HepG2 (cell line): ENCODE data around the gene USP34. TPM values are rescaled to one million over a fixed set of nuclear protein-coding genes. Genes with fewer than 3 reads are reported as not detected.

ENCODE experiments used
- ATAC-seq: fragments of 200-7000 bp; cut with Tn5 transposase; 3 replicates; pipeline ENCODE4 v1.9.1; 2020; ENCODE audit warnings: mild to moderate bottlenecking, moderate library complexity
- BruUV-seq: library from RNA; stranded (reverse); fragments of 400-500 nt; replicated peaks from 2 replicates; lab custom pipeline; 2021; lab: Mats Ljungman, UMichigan
- CTCF ChIA-PET: fragments of 300-600 bp; formaldehyde crosslinking; extraction: SDS; loops from one replicate; lab custom pipeline; 2021; ENCODE audit warnings: low total read pairs, inconsistent platforms, low intra/inter-chr PET ratio; lab: Yijun Ruan, JAX
- POLR2A ChIA-PET: fragments of 350-600 bp; sonication (Branson Sonifier 250); formaldehyde crosslinking; loops from one replicate; lab custom pipeline; 2020; ENCODE audit warnings: antibody characterized with exemption, inconsistent platforms; lab: Yijun Ruan, JAX
- DNase-seq: peaks from one replicate; pipeline ENCODE4 v3.0.0-alpha.2; 2015; ENCODE audit warnings: low spot score
- FAIRE-seq: peaks from 3 replicates; lab custom pipeline; 2011; peaks lifted over from hg19 to GRCh38; lab: Jason Lieb, UNC
- H2AFZ ChIP-seq: one replicate; pipeline ENCODE4 v1.6.1; 2011; ENCODE audit warnings: low read length, inconsistent platforms
- H3K27ac ChIP-seq: fragments of 300-600 bp; 3 replicates; pipeline ENCODE4 v1.8.0; 2011; ENCODE audit warnings: mixed run types, mild to moderate bottlenecking, mixed read lengths, low read length, inconsistent platforms; ENCODE audit not compliant: insufficient read depth; ENCODE audit errors: extremely low read length
- H3K27me3 ChIP-seq, 2 experiments: fragments of 200-600 bp in 1 of 2; 2 replicates in 1 of 2; 3 replicates in 1 of 2; pipeline versions ENCODE4 v1.6.0 to v1.8.0; 2011; ENCODE audit warnings: low read length in 2 of 2, mild to moderate bottlenecking in 2 of 2, moderate library complexity in 2 of 2, inconsistent platforms in 1 of 2; ENCODE audit not compliant: insufficient read depth in 2 of 2, control insufficient read depth in 1 of 2
- H3K36me3 ChIP-seq, 2 experiments: fragments of 200-600 bp in 1 of 2; replicated peaks in 1 of 2; 2 replicates in 1 of 2; 3 replicates in 1 of 2; pipeline versions ENCODE4 v1.5.1 to v1.8.0; 2011; ENCODE audit warnings: low read length in 2 of 2, inconsistent platforms in 1 of 2; ENCODE audit not compliant: insufficient read depth in 2 of 2, control insufficient read depth in 1 of 2
- H3K4me1 ChIP-seq: 2 replicates; pipeline ENCODE4 v1.5.1; 2012; ENCODE audit warnings: low read length, inconsistent platforms; ENCODE audit not compliant: insufficient read depth
- H3K4me2 ChIP-seq: 2 replicates; pipeline ENCODE4 v1.6.0; 2011; ENCODE audit warnings: low read depth, low read length, inconsistent platforms
- H3K4me3 ChIP-seq, 3 experiments: fragments of 200-600 bp in 1 of 3; sonication (generic), shearing (Covaris generic) in 1 of 3; replicated peaks in 1 of 3; 2 replicates each; pipeline ENCODE4 v1.5.1; 2011 to 2016; ENCODE audit warnings: low read length in 3 of 3, inconsistent platforms in 2 of 3, low read depth in 2 of 3, mild to moderate bottlenecking in 2 of 3, control low read depth in 1 of 3, mixed read lengths in 1 of 3; ENCODE audit not compliant: insufficient read depth in 1 of 3
- H3K79me2 ChIP-seq: one replicate; pipeline ENCODE4 v1.6.1; 2011; ENCODE audit warnings: low read length, inconsistent platforms; ENCODE audit not compliant: insufficient read depth
- H3K9ac ChIP-seq: 2 replicates; pipeline ENCODE4 v1.6.0; 2011; ENCODE audit warnings: mild to moderate bottlenecking, low read depth, low read length, inconsistent platforms; ENCODE audit not compliant: insufficient read depth
- H3K9me3 ChIP-seq: 2 replicates; pipeline ENCODE4 v1.5.1; 2012; ENCODE audit warnings: mild to moderate bottlenecking, low read length
- H4K20me1 ChIP-seq: 2 replicates; pipeline ENCODE4 v1.6.0; 2011; ENCODE audit warnings: inconsistent platforms, mild to moderate bottlenecking, low read length, moderate library complexity; ENCODE audit not compliant: insufficient read depth
- KLF6 ChIP-seq: IDR thresholded peaks from 2 replicates; pipeline ENCODE4 v1.8.0; 2016; ENCODE audit warnings: missing biosample characterization, missing genetic modification reagents
- SSRP1 ChIP-seq: IDR thresholded peaks from 2 replicates; pipeline ENCODE4 v1.6.1; 2016; ENCODE audit warnings: control low read depth
- ZNF672 ChIP-seq: sonication (generic); formaldehyde crosslinking; IDR thresholded peaks from 2 replicates; pipeline ENCODE4 v1.8.1; 2022; ENCODE audit warnings: missing genetic modification reagents
- WGBS: methylation state at CpG from one replicate; pipeline ENCODE4 v1.1.6; 2017; ENCODE audit warnings: low lambda C conversion rate; 5-methylcytosine and 5-hydroxymethylcytosine counted together
- in situ Hi-C: cut with HindIII; loops from 2 replicates; pipeline ENCODE4 v1.10.0; 2017; ENCODE audit warnings: low pct_unique_long_range_greater_than_20kb; ENCODE audit not compliant: extremely low pct_ligation_motif_present
- intact Hi-C: fragments of 100-400 bp; cut with micrococcal nuclease; formaldehyde crosslinking; loops from one replicate; pipeline ENCODE4 v1.10.0; 2022; ENCODE audit not compliant: unreplicated experiment
- polyA plus RNA-seq, 8 experiments: library from polyadenylated mRNA; depleted of rRNA in 3 of 8; stranded (reverse) in 7 of 8; unstranded in 1 of 8; fragments of >200 nt; fragmentation: Illumina TruSeq in 4 of 8; extraction: Trizol in 4 of 8; gene quantifications; 2 replicates each; pipeline versions ENCODE4 v1.2.1 to v1.2.3, GENCODE V29; 2011 to 2016; ENCODE audit warnings: low read depth in 4 of 8, missing spikeins in 1 of 8, mixed read lengths in 1 of 8; ENCODE audit not compliant: insufficient read depth in 1 of 8
- total RNA-seq, 5 experiments: library from RNA; depleted of rRNA; stranded (reverse); fragments of >200 nt; fragmentation: Illumina TruSeq; extraction: Trizol; gene quantifications; 2 replicates each; pipeline ENCODE4 v1.2.3, GENCODE V29; 2016; ENCODE audit warnings: low read depth in 1 of 5

USP34 gene
- total and polyA plus RNA-seq, 2 of the 13 experiments (the other 11 are each of a cell fraction or from before 2014, with no cell fraction given): 99.2 to 100 TPM

- H3K9me3 ChIP-seq: no peaks in the 10 kb centered on the region
- no peak for TF ChIP-seq KLF6 (CRISPR knock-in tag)
- H3K4me3 ChIP-seq: no peak overlapping the region
- H2AFZ ChIP-seq: no peak overlapping the region
- peaks cover 90% of the 10 kb centered on the region for H3K79me2 ChIP-seq
- ATAC-seq: no peak
- no peaks in the 10 kb centered on the region for H3K27me3 ChIP-seq
- BruUV-seq: no TSS peak
- in situ Hi-C loops: no loop called here
- peaks cover 18 to 80% of the 10 kb centered on the region in 2 experiments for H3K36me3 ChIP-seq
- peaks cover 8% of the 10 kb centered on the region; the same call in 1 of the 2 replicates for H4K20me1 ChIP-seq
- FAIRE-seq: no peak
- H3K9ac ChIP-seq: no peak overlapping the region
- no peak for DNase-seq
- ChIA-PET CTCF (no interaction called here), POLR2A (interaction anchor here (0.7 kb wide), 1 partner anchor 10 kb away, joined by 5 read pairs; no protein-coding TSS in a partner anchor)
- no peak overlapping the region for H3K27ac ChIP-seq
- H3K4me1 ChIP-seq: no peaks in the 10 kb centered on the region
- intact Hi-C loops: no loop called here
- WGBS: 96% methylated on average over 3 of the region's 3 CpGs
- H3K4me2 ChIP-seq: no peak overlapping the region
Observed at GRCh38 chr2:61520261-61520660, 49.4 kb upstream of the USP34 start.

GRCh38 chr2:61512768-61513398 lies 42.0 kb upstream of the USP34 start:
- H3K27ac ChIP-seq: no peak overlapping the region
- no peak for TF ChIP-seq SSRP1 (CRISPR knock-in tag)
- TF ChIP-seq ZNF672: no peak
- FAIRE-seq (no peak), ATAC-seq (peak; percentile 10; the same call in 1 of the 3 replicates), DNase-seq (no peak)
- WGBS: 91% methylated on average over 12 of the region's 12 CpGs
- no peak overlapping the region for H3K4me2 ChIP-seq
- no peak overlapping the region for H2AFZ ChIP-seq
- H3K9ac ChIP-seq: no peak overlapping the region
- ChIA-PET POLR2A (interaction anchor here (0.5 to 1.5 kb wide), 2 partner anchors 25 to 422 kb away, joined by 3 read pairs; partner anchors contain the start of gene XPO1), CTCF (no interaction called here)
- H3K27me3 ChIP-seq: no peaks in the 10 kb centered on the region
- H3K9me3 ChIP-seq: no peaks in the 10 kb centered on the region
- peaks cover 91% of the 10 kb centered on the region for H3K79me2 ChIP-seq
- H3K4me1 ChIP-seq: peaks cover 29% of the 10 kb centered on the region; the same call in 1 of the 2 replicates
- in situ Hi-C loops: no loop called here
- peaks cover 13 to 85% of the 10 kb centered on the region in 2 experiments for H3K36me3 ChIP-seq
- no TSS peak for BruUV-seq
- intact Hi-C loops: no loop called here
- no peak overlapping the region for H3K4me3 ChIP-seq
- H4K20me1 ChIP-seq: 0 out of 2 replicates have a peak, but pooled peaks cover 3% of the 10 kb centered on the region
